Activated CD4-positive, CD25-positive, alpha-beta regulatory T cell treated with anti-CD3 and anti-CD28 coated beads, Interleukin-2, amount 50 U/mL, for 72 hours (primary cell): ENCODE results near the gene EP400.
"Not testable (repeated sequence)": the region's sequence is repeated elsewhere in the genome, so short reads cannot be mapped to it uniquely, and the experiment has no call there.

Experiments used
- DNase-seq: peaks from one replicate; pipeline ENCODE4 v3.0.0; 2021

The EP400 gene

DNA sequence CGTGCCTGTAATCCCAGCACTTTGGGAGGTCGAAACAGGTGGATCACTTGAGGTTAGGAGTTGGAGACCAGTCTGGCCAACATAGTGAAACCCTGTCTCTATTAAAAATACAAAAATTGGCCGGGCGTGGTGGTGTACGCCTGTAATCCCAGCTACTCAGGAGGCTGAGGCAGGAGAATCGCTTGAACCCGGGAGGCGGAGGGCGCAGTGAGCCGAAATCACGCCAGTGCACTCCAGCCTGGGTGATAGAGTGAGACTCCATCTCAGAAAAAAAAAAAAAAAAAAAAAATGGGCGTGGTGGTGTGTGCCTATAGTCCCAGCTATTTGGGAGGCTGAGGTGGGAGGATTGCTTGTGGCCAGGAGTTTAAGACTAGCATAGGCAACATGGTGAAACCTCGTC, 4.7 kb downstream of the EP400 start:
- not testable (repeated sequence) for DNase-seq

DNA sequence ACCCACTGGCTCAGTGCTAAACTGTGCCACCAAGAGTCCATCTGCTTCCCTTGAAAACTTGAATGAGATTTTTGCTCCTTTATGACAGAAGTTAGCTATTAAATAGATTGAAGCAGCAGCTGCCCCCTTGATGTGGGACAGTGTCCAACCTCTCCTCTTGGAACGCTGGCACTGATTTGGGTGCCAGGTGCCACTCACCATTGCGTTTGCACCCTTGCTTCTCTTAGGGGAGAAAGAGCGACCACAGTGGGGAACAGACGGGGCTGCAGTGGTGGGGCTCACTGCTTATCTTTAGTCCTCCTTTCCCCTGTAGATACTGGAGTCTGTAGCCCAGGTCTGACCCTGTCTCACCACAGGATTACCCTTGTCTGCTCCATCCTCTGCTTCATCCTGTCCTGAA, 9.4 kb downstream of the EP400 start:
- DNase-seq = no peak

DNA sequence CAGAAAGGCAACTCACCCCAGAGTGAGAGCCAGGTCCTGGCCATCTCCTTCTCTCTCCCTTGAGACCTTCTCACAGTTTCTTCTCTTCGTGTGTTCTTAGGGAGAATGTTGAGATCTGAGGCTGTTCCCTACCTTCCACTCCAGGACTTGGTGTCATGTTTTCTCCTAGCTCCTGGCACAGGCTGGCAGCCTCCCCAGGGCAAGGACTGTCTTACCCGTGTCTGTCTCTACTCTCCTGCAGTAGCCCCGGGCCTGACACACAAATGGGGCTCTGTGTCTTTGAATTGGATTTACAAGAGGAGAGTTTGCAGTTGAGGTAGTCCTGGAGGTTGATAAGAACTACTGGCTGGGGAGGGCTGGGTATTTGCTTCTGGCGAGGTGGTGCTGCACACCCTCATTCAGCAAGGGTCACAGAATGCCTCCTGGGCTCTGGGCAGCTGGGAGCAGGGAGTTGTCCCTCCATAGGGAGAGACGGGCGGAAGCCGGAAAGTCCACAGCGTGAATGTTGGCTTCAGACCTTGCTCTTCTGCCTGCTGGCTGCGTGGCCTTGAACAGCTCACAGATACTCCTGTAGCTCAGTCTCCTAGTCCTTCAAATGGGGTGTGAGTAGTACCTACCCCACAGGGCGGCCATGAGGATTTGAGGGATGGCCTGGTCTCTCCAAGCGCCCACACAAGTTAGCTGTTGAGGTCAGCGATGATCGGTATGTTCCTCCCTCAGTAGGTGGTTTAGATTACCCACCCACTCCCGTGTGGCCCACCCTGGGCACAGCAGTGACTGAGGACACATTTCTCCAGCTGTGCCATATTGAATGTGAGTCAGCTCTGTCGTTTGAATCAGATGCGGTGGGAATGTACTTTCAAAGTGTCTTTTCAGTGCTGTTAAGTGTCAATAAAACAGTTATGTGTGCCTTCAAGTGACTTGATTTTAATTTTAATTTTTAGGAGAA, 10.2 kb downstream of the EP400 start:
- no peak for DNase-seq

DNA sequence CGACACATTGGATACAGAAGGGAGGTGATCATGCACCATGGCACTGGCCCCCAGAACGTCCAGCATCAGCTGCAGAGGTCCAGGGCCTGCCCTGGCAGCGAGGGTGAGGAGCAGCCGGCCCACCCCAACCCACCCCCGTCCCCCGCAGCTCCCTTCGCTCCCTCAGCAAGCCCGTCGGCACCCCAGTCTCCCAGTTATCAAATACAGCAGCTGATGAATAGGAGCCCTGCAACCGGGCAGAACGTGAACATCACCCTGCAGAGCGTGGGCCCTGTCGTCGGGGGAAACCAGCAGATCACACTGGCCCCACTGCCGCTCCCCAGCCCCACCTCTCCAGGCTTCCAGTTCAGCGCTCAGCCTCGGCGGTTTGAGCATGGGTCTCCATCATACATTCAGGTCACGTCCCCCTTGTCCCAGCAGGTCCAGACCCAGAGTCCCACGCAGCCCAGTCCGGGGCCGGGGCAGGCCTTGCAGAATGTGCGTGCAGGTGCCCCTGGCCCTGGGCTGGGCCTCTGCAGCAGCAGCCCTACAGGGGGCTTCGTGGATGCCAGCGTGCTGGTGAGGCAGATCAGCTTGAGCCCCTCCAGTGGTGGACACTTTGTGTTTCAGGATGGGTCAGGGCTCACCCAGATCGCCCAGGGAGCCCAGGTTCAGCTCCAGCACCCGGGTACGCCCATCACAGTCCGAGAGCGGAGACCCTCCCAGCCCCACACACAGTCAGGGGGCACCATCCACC, 11.0 kb downstream of the EP400 start:
- DNase-seq = not testable (repeated sequence)

DNA sequence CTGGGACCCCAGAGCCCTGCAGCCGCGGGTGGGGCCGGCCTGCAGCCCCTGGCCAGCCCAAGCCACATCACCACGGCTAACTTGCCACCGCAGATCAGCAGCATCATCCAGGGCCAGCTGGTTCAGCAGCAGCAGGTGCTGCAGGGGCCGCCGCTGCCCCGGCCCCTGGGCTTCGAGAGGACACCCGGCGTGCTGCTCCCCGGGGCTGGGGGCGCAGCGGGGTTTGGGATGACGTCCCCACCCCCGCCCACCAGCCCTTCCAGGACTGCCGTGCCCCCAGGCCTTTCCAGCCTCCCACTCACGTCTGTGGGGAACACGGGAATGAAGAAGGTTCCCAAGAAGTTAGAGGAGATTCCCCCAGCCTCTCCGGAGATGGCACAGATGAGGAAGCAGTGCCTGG, 11.6 kb downstream of the EP400 start:
- not testable (repeated sequence) for DNase-seq

DNA sequence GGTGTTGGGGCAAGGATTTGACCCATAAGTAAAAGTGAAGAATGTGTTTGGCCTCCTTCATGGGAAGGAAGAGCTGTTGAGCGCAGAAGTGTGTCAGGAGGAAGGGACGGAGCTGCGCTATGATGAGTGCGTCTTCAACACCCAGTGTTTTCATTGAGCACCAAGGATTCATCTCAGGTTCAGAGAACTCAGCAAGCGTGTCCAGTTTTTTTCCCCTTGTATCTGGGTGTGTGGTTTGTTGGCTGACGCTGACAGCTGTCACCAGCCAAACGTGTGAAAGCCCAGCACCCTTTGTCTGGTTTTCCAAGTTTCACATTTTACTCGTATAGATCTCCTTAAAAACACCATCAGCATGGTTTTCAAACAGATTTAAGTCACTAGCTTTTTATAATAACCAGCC, 12.3 kb downstream of the EP400 start:
- DNase-seq = no peak

DNA sequence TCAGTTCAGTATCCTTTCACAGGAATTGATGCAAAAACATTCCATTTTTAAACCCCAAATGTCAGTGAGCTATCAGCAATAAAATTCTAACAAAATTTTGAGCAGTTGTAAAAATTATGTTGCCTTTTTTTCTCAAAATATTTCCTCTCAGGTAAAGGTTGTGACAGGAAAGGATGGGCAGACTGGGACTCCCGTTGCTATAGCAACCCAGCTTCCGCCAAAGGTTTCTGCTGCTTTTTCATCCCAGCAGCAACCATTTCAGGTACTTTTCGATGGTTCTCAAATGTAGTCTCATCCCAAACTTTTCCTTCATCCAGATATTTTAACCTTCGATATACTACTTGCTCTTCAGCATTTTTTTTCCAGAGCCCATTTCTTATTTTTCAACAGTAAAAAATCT, 13.6 kb downstream of the EP400 start:
- no peak for DNase-seq

DNA sequence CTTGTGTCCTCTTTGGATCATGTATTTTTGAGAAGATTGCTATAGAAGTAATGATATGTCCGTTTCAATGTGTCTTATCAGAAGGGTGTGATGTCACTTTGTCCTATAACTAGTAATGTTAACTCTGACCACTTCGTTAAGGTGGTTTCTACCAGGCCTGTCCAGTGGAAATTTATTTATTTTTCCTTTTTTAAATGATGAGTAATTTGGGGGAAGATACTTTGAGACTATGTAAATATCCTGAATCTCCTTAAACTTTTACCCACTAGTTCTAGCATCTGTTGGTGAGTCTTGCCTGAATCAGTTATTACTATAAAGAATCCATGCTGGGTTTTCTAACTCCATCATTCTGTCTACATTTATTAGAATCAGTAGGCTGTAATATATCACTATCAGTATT, 15.3 kb downstream of the EP400 start:
- DNase-seq = no peak

DNA sequence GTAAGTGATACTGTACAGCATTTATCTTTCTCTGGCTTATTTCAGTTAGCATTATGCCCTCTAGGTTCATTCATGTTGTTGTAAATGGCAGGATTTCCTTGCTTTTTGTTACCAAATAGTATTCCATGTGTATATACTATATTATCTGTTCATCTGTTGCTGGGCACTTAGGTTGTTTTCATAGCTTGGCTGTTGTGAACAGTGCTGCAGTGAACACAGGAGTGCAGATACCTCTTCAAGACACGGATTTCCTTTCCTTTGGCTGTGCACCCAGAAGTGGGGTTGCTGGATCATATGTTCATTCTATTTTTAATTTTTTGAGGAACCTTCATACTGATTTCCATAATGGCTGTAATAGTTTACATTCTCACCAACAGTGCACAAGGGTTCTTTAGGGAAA, 21.5 kb downstream of the EP400 start:
- DNase-seq = no peak

DNA sequence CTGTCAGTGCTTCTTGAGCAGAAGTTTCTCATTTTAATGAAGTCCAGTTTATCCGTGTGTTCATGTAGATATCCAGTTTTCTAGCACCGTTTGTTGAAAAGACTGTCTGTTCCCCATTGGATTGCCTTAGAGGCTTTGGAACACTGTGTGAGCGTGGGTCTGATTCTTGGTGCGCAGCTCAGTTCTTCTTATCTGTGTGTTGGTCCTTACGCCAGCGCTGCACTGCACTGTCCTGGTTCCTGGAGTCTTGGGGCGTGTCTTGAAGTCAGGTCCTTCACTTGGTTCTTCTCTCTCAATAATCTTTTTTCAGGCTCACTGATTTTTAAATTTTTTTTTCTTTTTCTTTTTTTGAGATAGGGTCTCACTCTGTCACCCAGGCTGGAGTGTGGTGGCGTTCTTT, 25.5 kb downstream of the EP400 start:
- DNase-seq = no peak

DNA sequence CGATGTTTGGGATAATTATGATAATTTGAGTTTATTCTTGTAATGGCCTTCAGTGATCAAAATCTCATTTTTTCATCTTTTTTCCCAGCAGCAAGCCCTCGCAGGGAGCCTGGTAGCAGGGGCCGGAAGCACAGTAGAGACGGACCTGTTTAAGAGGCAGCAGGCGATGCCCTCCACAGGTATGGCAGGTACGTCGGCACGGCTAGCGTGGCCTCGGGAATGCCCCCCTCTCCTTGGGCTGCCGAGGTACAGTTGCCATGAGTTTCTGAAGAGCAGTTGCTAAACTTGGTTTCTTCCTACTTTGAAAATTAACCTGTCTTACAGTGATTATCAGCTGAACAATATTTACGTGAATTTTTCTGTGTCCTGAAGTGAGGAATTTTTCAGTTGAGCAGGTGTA, 29.9 kb downstream of the EP400 start:
- DNase-seq = no peak

DNA sequence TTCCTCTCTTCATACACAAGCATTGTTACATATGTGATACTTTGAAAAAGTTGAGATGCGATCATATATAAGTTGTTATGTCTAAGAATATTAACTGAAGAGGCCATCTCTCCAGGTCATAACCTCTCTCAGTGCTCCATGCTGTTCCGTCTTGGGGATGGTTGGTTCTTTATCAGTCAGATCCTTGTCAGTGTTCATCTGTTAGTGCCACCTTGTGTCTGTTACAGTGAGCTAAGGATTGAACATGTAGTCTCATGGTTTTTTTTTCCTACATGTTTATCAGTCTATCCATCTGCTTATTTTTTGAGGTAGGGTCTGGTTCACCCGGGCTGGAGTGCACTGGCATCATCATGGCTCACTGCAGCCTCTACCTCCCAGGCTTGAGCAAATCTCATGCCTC, 30.5 kb downstream of the EP400 start:
- DNase-seq = no peak

DNA sequence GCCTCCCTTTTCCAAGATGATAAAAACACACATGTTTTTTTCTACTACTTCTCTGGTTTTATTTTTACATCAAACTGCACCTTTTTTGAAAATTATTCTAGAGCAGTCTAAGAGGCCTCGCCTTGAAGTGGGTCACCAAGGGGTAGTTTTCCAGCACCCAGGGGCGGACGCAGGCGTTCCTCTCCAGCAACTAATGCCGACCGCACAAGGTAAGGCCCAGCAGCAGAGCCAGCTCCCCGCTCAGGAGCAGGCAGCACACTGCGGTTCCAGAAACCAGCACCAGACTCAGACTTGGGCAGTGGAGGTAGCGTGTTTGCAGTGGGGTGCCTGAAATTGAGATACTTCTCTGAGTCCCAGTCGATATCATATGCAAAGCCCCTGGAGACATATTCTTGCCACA, 31.6 kb downstream of the EP400 start:
- DNase-seq = no peak

DNA sequence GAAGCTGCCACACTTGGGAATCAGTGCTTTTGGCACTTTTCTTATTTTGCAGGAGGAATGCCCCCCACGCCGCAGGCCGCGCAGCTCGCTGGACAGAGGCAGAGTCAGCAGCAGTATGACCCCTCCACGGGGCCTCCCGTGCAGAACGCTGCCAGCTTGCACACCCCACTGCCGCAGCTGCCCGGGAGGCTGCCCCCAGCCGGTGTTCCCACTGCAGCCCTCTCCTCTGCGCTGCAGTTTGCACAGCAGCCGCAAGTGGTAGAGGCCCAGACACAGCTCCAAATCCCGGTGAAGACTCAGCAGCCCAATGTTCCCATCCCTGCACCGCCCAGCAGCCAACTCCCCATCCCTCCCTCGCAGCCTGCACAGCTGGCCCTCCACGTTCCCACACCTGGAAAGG, 32.3 kb downstream of the EP400 start:
- DNase-seq = no peak

DNA sequence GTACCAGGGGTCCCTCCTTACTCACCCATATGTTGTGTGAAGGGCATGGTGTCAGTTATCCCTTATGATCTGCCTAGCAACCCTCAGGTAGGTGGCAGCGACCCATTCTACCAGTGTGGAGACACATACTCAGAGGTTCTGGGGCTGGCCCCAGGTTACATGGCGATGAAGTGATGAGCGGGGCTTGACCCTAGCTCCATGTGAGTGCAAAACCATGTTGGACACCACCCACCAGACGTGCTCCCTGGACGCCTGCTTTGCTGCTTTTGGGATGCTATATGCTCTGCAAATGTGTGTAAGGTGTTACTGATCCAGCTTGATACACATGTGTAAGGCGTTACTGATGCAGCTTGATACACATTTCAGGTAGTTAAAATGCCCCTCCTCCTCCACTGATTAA, 33.3 kb downstream of the EP400 start:
- DNase-seq = no peak

DNA sequence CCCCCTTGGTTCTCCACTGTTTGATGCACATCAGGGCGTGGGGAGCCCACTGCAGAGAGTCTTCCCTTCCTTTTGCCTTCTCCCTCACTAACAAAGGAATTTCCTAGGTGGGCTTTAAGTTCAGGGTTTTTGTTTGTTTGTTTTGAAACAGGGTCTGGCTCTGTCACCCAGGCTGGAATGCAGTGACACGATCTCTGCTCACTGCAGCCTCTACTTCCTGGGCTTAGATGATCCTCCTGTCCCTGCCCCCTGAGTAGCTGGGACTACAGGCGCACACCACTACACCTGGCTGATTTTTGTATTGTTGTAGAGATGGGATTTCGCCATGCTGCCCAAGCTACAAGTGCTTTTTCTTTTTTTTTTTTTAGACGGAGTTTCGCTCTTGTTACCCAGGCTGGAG, 33.8 kb downstream of the EP400 start:
- DNase-seq = no peak

DNA sequence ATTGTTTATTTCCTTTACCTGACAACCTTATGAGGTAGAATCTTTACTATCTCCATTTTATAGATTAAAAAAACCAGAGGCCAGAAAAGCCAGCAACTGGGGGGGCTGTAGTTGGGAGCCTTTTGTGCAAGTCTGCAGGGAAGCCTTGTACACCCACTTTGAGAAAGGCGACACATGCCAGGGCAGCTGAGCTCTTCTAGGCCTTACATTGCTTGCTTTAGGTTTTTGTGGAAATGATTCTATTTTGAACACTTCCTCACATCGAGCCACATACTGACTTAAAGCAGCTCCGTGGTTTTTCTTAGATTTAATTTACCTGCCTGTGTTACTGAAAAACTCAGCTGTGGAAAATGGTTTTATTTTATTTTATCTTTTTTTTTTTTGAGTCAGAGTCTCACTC, 34.6 kb downstream of the EP400 start:
- DNase-seq = no peak

DNA sequence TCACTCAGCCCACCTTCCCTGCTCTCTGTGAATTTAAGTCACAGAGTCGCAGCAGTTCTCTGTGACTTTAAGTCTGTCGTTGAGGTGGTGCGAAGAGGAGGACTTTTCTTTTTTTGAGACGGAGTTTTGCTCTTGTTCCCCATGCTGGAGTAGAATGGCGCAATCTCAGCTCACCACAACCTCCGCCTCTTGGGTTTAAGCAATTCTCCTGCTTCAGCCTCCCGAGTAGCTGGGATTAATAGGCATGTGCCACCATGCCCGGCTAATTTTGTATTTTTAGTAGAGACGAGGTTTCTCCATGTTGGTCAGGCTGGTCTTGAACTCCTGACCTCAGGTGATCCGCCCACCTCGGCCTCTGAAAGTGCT, 35.8 kb downstream of the EP400 start:
- not testable (repeated sequence) for DNase-seq

DNA sequence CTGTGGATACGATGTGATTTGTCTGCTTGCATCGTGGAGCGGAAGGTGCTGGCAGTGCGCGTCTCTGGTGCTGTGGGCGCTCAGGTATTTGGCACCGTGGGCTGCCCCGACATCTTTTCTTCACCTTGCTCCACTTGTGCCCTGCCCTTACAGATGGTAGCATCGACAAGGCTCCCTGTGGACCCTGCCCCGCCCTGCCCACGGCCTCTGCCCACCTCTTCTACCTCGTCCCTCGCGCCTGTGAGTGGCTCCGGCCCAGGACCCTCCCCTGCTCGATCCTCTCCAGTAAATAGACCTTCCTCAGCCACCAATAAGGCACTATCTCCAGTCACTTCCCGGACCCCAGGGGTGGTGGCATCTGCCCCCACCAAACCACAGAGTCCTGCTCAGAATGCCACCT, 36.6 kb downstream of the EP400 start:
- DNase-seq = no peak

DNA sequence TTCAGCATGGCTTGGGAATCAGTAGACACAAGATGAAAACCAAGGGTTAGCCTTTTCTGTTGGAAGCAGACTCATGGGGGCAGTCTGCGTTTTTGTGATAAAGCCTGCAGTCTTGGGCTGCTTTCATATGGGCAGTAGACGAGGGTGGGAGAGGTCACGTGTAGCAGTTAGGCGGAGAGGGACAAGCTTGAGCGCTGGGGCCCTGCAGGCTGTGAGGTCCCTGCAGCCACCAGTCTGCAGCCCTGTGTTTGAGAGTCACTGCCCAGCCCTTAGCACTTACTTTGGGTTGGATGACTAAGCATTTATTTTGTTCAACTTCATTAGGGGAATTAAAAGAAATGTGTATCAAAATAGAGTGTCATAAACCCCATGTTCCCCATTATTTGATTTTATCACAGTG, 37.2 kb downstream of the EP400 start:
- no peak for DNase-seq

DNA sequence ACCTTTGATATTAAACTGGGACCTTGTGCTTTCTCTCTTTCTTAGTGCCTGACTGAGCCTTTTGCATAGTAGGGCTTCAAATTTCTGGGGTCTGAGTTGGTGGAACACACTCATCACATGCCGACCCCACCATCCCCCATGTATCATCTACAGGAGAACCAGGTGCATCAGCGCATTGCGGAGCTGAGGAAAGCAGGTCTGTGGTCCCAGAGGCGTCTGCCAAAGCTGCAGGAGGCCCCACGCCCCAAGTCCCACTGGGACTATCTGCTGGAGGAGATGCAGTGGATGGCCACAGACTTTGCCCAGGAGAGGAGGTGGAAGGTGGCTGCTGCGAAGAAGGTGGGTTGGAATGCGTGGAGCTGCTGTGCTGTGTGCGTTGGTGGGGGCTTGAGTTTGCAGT, 37.8 kb downstream of the EP400 start:
- DNase-seq = no peak

DNA sequence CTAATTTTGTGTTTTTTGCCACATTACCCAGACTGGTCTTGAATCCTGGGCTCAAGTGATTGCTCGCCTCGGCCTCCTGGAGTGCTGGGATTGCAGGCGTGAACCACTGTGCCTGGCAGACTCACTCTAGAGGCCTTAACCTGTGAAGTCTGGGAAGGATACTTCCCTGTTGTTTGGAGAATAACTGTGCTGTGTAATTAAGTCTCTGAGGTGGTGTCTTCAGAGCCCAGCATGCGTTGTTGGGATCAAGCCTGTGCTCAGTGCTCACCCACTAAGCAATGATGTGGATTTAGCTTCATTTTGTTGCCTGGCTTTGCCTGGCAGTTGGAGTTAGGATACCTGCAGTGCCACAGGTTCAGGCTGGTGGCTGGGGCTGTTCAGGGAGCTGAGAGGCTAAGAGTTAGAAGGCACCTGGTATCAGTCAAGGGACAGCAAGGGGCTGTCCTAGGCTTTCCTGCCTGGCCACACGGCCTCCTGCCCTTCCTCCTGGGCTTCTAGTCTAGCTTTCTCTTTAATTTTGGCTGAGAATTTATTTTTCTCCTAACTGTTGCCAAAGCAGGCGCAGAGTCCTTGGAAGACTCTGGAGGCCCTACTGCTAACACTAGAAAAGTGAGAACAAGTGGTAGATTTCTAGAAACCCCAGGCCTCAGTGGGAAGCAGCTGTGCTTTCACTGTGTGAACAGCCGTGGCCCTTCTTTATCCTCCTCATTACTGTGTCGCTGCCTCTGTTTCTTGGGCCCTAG, 38.5 kb downstream of the EP400 start:
- DNase-seq = no peak

DNA sequence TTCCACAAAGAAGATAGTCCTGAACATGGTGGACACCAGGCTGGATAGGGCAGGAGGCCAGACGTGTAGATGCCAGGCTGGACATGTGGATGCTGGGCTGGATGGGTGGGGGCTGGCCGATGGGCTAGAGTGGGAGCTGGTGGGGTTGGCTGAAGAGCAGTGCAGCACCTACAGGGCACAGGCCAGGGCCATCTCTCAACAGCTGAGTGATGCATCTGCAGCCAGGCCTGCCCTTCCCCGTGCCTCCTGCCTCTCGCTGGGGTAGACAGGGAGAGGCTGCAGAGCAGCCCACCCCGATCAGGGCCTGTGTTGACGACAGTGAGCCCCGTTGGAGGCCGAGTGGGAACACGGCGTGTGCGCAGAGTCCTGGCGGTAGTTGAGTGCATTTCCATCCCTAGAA, 39.3 kb downstream of the EP400 start:
- DNase-seq = no peak
